Right ventricle myocardium inferior (tissue), 1 donor: ENCODE measurements around the gene KCMF1. TPM values are rescaled to one million over a fixed set of nuclear protein-coding genes. Genes with fewer than 3 reads are reported as not detected.

ENCODE experiments used
- ATAC-seq: fragments of 200-7000 bp; cut with Tn5 transposase; one replicate; pipeline ENCODE4 v1.9.1; 2020; ENCODE audit warnings: mild to moderate bottlenecking, moderate library complexity
- DNase-seq: peaks from one replicate; pipeline ENCODE4 v3.0.0; 2021; ENCODE audit errors: missing footprints
- intact Hi-C: fragments of 100-400 bp; cut with DNase I; formaldehyde crosslinking; loops from one replicate; pipeline ENCODE4 v1.11.0; 2022
- total RNA-seq: library from RNA; stranded (reverse); fragmentation: NEBNext Ultra II Directional; extraction: Animal tissue kit (Norgen Biotek cat#: 25700); gene quantifications from one replicate; pipeline ENCODE4 v1.2.1, GENCODE V29; 2021
- donor health status: DM: no; HTN: yes; CAD: no; lungs with severe emphysema.

Gene KCMF1
- total RNA-seq, 1 donor from 2014 or later: 87.5 TPM

DNA sequence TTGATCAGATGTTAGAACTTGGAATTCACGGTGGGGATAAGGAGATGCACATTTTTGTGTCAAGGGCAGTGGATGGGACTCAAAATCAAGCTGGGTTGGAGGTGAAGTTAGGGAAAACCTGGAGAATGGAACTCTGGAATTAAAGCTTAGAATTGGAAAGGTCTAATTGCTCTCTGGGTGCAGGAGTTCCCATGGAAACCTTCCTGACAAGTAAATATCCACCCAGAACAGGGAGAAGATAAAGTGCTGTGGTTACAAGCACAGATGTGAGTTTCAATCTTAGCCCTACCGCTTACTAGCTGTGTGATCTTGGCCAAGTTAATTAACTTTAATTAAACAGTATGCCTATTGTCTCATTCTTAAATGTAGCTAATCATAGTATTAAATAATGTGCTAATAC, 90.9 kb downstream of the KCMF1 start:
- ATAC-seq (no peak), DNase-seq (no peak)
- intact Hi-C loops: no loop called here

DNA sequence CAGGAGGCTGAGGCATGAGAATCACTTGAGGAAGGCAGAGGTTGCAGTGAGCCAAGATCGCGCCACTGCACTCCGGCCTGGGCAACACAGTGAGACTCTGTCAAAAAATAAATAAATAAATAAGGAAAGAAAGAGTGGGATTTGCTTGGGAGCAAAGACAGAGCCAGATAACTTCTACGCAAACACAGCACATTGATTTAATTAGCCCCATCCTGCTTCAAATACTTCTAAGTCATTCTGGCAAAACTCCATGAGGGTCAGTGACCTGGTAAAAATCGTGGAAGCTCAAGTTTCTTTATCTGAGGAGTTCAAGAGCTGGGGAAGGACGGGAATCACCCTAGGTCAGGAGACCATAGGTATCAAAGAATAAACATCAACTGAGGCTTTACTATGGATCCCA, 91.6 kb downstream of the KCMF1 start:
- ATAC-seq (no peak), DNase-seq (no peak)
- intact Hi-C loops: no loop called here

DNA sequence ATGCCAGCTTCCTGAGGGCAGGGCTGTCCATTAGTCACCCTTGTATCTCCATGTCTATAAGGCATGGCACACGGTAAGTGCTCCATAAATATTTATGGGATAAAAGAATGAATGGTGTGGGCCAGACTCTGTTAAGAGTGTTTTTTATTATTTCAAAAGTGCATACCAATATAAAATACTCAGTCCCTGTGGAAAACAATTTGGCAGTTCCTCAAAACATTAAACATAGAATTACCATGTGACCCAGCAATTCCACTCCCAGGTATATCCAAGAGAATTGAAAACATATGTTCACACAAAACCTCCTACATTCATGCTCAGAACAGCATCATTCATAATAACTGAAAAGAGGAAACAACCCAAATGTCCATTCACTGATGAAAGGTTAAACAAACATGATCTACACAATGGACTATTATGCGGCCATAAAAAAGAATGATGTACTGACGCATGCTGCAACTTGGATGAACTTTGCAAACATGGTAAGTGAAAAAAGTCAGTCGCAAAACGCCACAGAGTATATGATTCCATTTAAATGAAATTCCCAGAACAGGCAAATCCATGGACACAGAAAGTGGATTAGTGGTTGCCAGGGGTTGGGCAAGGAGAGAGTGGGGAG, 93.1 kb downstream of the KCMF1 start:
- no peak for ATAC-seq

GRCh38 chr2:85064927-85065577, 94.1 kb downstream of the KCMF1 start:
- DNase-seq: no peak
- no peak for ATAC-seq
- intact Hi-C loops: no loop called here

More for the DNA sequence above, 93.1 kb downstream of the KCMF1 start:
- intact Hi-C loops: no loop called here
- no peak for DNase-seq

- ATAC-seq (no peak), DNase-seq (no peak)
- intact Hi-C loops: loop anchor here (2.0 kb wide), 1 partner anchor 67 kb away; the partner anchor contains the start of gene TCF7L1
Measured at GRCh38 chr2:85066006-85066740, 95.2 kb downstream of the KCMF1 start.

DNA sequence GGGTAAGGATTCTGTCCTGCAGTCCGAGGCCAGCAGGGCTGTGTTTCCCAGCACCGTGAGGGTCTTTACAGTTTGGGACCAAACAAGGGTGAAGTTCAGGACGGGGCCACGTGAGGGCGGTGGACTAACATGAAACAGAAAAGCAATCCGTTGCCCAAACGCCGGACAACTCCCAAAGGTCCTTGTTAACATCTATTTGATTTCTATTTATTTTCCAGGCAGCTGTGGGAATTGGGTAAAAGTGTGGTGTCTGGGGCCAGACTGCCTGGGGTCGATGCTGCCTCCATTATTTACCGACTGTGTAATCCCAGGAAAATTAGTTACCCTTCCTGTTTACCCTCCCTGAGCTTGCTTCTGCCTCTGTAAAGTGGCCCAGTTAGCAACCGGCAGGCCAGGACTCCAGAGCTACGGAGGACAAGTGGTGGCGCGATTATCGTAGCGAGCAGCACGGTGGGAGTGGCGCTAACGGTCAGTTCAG, 96.0 kb downstream of the KCMF1 start:
- intact Hi-C loops: loop anchor here (1.0 to 2.0 kb wide), 2 partner anchors 66 to 232 kb away; partner anchors contain the start of gene TCF7L1
- peak; percentile 79 for ATAC-seq
- DNase-seq: peak; percentile 78

- no peak for DNase-seq
- intact Hi-C loops: no loop called here
- ATAC-seq: no peak
Measured at GRCh38 chr2:85071096-85071495, 100.1 kb downstream of the KCMF1 start.

DNA sequence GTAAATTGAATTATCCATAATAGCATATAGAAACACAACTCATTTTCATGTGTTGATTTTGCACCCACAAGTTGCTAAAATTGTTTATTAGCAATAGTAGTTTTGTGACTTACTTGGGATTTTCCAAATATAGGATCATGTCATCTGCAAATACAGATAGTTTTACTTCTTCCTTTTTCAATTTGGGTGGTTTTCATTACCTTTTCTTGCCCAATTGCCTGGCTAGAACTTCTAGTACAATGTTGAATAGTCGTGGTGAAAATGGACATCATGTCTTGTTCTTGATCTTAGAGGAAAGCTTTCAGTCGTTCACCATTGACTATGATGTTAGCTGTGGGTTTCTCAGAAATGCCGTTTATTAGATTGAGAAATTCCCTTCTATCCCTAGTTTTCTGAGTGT, 102.1 kb downstream of the KCMF1 start:
- ATAC-seq: no peak
- intact Hi-C loops: no loop called here
- DNase-seq: no peak

GRCh38 chr2:85076618-85077274, 105.8 kb downstream of the KCMF1 start:
- intact Hi-C loops: no loop called here
- ATAC-seq: no peak
- DNase-seq: no peak

DNA sequence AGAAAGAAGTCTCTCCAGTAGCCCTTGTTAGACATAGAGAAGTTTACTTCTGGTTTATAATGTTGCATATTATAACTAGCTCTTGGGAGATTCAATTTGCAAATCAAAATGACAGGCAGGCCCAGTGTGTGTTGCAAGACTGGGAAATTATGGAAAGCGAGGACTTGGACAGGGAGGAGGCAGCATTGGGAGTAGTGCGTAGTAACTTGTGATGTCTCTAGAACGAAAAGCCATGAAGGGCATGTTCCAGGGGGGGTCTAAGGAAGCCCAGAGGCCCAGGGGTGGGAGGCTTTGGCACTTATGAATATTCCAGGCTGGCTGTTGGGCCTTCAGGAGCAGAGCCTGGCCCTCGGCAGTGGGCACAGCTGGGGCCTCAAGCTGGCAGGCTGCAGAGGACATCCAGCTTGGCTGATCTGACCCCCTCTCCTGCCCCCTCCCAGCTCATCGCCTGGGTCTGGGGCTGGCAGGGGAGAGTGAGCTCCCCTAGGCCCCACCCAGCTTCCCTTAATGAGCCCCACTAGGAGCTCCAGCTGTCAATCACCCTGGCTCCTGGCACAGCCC, 107.0 kb downstream of the KCMF1 start:
- ATAC-seq (no peak), DNase-seq (no peak)
- intact Hi-C loops: no loop called here

DNA sequence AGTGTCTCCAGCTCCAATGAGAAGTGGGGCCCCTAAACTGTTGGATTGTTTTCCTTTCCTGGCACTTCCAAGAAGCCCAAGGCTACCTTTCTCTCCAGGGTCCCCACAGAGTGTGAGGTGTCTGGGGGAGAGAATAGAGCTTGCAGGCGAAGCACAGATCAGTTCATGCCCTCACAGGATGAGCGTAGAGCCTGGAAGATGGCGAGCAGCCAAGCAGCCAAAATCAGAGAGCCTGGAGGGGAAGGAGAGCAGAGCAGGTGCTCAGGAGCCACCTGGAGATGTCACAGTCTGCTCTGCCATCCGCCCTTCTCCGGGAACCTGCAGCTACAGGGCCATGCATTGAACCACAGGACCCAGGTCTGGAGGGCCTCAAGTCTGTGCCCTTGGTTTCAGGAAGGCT, 107.6 kb downstream of the KCMF1 start:
- no peak for DNase-seq
- ATAC-seq: no peak
- intact Hi-C loops: no loop called here

GRCh38 chr2:85083092-85083491, 112.1 kb downstream of the KCMF1 start:
- DNase-seq: no peak
- ATAC-seq: no peak
- intact Hi-C loops: no loop called here

DNA sequence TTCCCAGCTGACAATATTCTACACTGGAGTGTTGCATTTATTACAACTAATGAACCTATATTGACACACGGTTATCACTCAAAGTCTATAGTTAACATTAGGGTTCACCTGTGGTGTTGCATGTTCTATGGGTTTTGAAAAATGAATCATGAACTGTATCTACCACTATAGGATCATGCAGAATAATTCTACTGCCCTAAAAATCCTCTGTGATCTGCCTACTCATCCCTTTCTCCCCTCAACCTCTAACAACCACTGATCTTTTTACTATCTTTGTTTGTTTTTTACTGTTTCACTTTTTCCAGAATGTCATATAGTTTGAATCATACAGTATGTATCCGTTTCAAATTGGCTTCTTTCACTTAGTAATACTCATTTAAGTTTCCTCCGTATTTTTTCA, 114.6 kb downstream of the KCMF1 start:
- ATAC-seq (no peak), DNase-seq (no peak)
- intact Hi-C loops: no loop called here

DNA sequence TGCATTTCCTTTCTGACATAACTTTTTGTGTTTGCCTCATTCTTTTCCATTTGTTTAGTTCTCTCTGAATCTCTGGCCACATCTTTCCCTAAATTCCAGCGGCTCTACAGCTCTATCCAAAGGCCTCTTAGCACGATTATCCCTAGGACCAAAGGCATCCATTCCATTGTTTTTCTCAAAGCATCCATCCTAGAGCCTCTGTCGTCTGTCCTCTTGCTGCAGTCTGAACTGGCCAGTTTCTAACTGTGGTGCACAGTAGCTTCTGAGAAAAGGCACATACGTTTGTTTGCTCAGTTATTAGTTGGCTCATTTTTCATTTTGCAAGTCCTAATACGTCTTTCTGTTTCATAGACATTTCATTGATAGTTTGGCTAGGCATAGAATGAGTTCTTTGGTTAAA, 116.6 kb downstream of the KCMF1 start:
- intact Hi-C loops: no loop called here
- ATAC-seq (no peak), DNase-seq (no peak)

DNA sequence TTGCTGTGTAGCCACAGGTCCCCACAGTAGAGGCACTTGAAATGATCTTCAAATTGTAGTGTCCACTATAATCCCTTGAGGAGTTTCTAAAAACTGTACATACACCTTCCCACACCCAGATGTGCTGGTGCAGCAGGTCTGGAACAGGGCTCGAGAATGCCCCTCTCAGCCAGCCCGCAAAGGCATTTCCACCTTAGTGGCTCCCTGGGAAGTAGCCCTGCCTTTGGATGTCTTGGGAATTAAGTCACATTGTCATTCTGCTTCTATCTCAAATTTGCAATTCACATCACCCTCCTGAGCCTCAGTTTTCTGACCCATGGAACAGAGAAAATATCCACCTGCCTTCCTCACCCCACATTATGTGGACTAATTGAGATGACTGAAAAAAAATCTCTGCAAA, 118.0 kb downstream of the KCMF1 start:
- intact Hi-C loops: no loop called here
- DNase-seq (no peak), ATAC-seq (no peak)

DNA sequence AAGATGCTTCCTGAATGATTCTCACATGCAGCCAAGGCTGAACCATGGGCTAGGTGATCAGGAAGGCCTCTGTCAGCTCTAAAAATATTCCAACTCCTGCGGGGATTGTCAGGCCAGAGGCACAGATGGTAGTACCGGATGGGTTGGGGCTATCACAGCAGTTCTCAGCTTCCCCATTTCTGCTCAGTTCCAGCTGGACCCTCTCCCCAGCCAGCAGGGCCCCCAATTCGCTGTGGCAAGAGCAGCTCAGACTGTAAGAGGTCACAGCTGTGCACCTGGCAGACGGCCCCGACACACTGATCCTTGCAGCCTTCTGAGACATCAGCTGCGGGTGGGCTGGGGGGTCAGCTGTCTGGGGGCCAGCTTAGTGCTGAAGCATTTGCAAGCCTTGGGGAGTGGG, 118.6 kb downstream of the KCMF1 start:
- intact Hi-C loops: no loop called here
- no peak for ATAC-seq
- DNase-seq: no peak

GRCh38 chr2:85091838-85092237, 120.9 kb downstream of the KCMF1 start:
- no peak for ATAC-seq

DNA sequence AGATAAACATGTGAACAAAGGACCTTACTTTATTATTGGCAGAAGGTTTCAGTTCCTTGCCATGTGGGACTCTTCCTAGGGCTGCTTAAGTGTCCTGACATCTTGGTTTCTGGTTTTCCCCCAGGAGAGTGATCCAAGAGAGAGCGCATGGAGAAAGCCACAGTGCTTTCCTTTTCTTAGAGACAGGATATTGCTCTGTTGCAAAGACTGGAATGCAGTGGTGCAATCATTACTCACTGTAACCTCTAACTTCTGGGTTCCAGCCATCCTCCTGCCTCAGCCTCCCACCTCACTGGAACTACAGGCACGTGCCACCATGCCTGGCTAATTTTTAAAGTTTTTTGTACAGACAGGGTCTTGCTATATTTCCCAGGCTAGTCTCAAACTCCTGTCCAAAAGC, 124.1 kb downstream of the KCMF1 start:
- DNase-seq (no peak), ATAC-seq (no peak)
- intact Hi-C loops: no loop called here

More at GRCh38 chr2:85091838-85092237, 120.9 kb downstream of the KCMF1 start:
- DNase-seq: no peak
- intact Hi-C loops: no loop called here

DNA sequence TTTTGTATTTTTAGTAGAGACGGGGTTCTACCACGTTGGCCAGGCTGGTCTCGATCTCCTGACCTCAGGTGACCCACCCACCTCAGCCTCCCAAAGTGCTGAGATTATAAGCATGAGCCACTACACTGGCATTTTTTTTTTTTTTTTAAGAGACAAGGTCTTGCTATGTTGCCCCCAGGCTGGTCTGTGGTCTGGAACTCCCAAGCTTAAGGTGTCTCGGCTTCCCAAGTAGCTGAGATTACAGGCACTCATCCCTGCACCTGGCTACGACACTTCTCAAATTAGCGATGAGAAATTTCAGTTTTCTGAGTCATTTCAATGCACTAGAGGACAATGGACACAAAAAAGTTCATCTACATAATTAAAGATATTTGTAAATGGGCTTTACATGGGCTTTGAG, 125.7 kb downstream of the KCMF1 start:
- ATAC-seq: no peak
- intact Hi-C loops: no loop called here
- DNase-seq: no peak
